Lower leg skin (tissue), 3 donors: ENCODE measurements around the gene CCDC106.

Experiments used
- CTCF ChIP-seq, 3 donors: fragments of 450-650 bp; IDR thresholded peaks; one replicate each; pipeline ENCODE4 v1.5.1; 2016; ENCODE audit warnings: antibody characterized with exemption in 3 of 3, mild to moderate bottlenecking in 3 of 3, moderate library complexity in 2 of 3
- POLR2A ChIP-seq, 2 donors: fragments of 450-650 bp; IDR thresholded peaks; one replicate each; pipeline ENCODE4 v1.6.1; 2016 to 2017; ENCODE audit warnings: antibody characterized with exemption in 2 of 2, mild to moderate bottlenecking in 1 of 2, moderate library complexity in 1 of 2

DNA sequence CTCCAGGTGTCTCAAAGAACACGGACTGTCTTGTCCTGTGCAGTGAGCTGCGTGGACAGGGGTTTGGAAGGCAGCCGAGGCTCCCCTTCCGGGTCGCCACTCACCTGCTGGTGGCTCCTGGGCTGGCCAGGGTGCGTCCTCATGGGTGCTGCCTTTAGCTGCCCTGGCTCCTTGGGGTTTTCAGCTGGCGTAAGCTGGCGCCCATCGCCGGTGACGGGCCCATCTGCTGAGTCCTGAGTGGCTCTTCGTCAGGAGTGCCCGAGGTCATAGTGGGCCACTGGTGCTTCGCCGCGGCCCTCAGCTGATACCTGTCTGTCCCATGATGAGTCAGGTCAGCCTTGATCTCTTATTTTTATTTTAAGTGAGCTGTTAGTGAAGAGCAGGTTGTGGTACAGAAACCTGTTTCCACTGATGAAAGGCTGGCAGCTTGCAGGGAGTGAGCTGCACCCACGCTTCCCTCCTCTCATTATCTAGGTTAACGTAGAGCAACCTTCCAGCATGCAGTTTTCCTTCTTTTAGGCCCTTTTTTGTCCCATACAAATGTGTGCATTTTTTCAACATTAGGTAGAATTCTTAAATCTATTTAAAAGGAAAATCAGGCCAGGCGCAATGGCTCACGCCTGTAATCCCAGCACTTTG, 45.4 kb downstream of the CCDC106 start:
- TF ChIP-seq CTCF (IDR thresholded peaks at IDR 0.05) (no peak), POLR2A (IDR thresholded peaks at IDR 0.05) (no peak)
